A204.1 (cell line): ENCODE measurements around the gene PFN3.
"Not testable (repeated sequence)": the region's sequence is repeated elsewhere in the genome, so short reads cannot be mapped to it uniquely, and the experiment has no call there.

Experiments used
- FAIRE-seq: peaks from 2 replicates; lab custom pipeline; 2012; peaks lifted over from hg19 to GRCh38; lab: Jason Lieb, UNC

The PFN3 gene

DNA sequence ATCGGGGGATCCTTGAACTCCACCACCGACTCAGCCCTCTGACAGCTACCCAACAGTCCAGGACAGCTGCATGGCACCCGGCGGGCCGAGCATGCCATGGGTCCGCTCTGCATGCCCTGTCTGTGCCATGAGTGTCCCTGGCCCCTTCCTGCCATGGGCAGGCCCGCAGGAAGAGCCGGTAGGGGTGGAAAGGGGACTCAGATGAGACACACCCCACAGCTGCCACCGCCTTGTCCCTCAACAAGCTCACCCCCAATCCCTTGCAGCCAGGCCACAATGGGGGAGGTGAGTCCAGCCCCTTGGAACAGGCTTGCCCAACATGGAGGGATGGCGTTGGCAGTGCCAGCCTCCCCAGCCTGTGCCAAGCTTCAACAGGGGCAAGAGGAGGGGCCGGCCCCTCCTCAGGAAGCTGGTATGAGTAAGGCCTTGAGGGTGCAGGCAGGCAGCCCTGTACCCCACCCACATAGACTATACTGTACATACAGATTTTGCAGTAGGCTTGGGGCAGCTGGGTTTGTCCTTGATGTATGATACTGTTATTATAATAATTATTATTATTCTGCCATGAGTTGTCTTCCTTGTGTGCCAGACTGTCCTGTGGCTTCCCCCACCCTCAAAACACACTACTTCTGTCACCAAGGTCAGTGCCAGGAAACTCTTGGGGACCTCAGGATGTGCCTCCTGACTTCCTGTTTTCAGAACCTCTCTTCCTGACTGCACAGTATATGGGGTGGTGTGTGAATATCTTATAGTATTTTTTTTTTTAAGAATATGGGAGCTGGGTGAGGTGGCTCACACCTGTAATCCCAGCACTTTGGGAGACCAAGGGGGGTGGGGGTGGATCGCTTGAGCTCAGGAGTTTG, 28.2 kb downstream of the PFN3 start:
- no peak for FAIRE-seq

DNA sequence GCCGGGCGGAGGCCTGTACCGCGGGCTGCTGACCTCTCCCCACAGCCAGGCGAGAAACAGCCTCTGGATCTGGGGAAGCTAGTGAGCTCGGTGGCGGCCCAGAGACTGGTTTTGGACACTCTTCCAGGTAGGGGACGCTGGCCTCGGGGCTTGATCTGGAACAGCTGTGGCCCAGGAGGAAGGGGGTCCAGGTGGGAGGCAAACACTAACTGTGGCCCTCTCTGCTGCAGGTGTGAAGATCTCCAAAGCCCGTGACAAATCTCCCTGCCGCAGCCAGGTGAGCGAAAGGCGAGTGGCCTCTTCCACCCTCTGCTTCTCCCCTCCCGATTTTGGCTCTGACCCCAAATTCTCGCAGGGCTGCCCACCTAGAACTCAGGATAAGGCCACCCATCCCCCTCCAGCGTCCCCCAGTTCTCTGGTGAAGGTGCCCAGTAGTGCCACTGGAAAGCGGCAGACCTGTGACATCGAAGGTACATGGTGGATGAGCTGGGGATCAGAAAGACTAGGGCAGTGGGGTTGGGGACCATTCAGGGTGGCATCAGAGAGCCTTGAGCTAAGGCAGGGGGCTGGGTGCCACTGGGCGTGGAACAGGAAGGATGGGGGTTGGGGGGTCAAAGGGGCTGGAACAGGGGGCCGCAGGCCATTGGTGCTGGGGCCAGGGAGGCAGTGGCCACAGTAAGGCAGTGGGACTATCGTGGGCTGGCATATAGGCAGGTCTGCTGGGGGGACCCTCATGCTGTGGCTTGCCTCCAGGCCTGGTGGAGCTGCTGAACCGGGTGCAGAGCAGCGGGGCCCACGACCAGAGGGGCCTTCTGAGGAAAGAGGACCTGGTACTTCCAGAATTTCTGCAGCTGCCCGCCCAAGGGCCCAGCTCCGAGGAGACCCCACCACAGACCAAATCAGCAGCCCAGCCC, 29.1 kb downstream of the PFN3 start:
- no peak for FAIRE-seq

DNA sequence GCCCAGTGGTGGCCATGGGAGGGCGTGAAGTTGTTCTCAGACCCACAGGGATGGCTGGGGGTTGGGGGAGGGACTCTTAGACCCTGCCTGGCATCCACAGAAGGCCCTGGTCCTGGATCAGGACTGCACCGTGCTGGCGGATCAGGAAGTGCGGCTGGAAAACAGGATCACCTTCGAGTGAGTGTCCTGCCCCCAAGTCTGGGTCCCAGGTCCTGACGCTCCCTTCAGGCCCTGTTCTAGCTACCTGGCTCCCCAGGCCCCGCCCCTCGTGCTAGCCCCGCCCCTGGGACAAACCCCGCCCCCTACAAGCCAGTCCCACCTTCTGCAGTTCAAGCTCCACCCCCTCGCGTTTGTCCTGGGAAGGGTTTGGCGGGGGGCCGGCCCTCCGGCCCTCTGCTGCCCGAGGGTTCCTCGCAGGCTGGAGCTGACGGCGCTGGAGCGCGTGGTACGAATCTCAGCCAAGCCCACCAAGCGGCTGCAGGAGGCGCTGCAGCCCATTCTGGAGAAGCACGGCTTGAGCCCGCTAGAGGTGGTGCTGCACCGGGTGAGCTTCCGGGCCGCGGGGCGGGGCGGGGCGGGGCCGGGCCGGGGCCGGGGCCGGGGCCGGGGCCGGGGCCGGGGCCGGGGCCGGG, 29.9 kb downstream of the PFN3 start:
- no peak for FAIRE-seq

DNA sequence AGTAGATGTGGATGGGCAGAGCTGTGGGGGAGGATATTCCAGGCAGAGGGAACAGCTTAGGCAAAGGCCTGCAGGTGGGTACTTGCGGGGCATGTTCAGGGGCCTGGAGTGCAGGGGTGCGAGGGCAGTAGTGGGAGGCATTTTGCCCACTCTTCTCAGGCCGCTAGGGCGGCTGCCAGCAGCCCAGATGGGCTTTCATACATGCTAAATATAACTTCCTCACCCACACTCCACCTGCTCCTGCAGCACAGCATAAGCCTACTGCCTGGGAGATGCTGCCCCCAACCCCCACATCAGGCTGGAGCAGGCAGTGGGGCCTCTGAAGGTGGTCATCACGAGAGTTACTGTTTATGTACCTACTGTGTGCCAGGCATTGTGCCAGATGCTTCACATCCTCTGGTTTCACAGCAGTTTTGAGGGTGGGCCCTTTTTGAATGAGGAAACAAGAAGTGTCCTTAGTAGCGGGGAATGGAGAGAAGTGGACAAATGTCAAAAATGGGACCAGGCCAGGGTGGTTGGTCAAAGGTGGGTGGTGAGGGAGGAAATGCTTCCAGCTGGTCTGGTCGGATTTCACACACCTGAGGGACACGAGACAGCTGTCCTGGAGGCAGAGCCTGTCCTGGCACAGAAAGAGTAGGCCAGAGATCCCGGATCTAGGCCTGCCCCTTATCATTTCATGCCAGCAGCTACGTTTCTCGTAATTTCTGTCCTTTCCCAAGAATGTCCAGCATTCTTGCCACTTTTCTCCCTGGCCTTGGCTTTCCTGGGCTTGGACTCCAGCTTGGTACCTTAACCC, 30.6 kb downstream of the PFN3 start:
- no peak for FAIRE-seq

- no peak for FAIRE-seq
These were observed 31.4 kb downstream of the PFN3 start for GRCh38 chr5:177368869-177369644.

GRCh38 chr5:177367981-177368868, 32.2 kb downstream of the PFN3 start:
- FAIRE-seq = no peak

DNA sequence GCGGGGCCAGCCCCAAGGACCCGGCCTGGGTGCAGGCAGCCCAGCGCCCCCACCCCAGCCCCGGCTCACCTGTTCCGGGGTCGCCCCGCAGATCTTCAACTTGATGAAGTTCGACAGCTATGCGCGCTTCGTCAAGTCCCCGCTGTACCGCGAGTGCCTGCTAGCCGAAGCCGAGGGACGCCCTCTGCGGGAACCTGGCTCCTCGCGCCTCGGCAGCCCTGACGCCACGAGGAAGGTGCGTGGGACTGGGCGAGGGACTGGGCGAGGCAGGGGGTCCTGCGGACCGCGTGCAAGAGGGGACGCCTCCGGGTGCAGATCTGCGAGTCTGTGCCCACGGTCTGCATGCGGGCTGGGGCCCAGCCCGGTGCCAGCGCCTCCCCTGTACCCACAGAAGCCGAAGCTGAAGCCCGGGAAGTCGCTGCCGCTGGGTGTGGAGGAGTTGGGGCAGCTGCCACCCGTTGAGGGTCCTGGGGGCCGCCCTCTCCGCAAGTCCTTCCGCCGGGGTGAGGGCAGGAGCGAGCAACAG, 33.1 kb downstream of the PFN3 start:
- FAIRE-seq = no peak

GRCh38 chr5:177366528-177367322, 33.7 kb downstream of the PFN3 start:
- FAIRE-seq = no peak

GRCh38 chr5:177365845-177366527, 34.5 kb downstream of the PFN3 start:
- no peak for FAIRE-seq

DNA sequence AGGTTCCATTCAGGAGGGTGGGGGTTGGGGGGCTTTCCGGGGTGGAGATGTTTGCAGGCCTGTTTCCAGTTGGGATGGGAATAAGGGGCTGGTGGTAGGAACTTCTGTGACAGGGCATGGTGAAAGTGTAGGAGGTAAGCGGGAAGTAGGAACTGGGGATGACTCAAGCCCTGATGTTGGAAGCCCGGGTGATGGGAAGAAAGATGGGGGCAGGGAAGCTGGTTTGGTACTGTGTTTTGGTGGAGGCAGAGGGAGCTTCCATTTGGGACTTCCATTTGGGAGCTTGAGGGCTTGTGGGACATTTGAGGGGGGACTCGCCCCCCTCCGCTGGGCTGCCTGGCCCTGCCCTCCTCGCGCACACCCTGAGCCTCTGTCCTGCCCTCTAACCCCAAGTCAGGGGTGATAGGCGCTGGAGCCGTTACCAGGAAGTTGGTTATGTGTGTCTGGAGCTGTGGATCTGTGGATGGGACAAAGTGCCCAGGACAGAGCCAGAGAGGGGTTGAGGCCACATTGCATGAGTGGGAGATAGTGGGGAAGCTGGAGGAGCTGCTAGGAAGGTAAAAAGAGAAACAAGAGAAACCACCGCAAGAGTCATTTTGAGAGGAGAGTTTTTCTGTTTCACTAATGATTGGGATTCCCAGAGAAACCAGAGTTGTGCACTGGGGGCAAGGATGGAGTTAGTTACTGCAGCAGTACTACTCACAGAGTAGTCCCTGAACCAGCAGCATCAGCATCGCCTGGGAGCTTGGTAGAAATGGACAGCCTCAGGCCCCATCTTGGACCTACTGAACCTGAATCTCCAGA, 36.1 kb downstream of the PFN3 start:
- no peak for FAIRE-seq

GRCh38 chr5:177363565-177363964, 36.9 kb downstream of the PFN3 start:
- FAIRE-seq = no peak

DNA sequence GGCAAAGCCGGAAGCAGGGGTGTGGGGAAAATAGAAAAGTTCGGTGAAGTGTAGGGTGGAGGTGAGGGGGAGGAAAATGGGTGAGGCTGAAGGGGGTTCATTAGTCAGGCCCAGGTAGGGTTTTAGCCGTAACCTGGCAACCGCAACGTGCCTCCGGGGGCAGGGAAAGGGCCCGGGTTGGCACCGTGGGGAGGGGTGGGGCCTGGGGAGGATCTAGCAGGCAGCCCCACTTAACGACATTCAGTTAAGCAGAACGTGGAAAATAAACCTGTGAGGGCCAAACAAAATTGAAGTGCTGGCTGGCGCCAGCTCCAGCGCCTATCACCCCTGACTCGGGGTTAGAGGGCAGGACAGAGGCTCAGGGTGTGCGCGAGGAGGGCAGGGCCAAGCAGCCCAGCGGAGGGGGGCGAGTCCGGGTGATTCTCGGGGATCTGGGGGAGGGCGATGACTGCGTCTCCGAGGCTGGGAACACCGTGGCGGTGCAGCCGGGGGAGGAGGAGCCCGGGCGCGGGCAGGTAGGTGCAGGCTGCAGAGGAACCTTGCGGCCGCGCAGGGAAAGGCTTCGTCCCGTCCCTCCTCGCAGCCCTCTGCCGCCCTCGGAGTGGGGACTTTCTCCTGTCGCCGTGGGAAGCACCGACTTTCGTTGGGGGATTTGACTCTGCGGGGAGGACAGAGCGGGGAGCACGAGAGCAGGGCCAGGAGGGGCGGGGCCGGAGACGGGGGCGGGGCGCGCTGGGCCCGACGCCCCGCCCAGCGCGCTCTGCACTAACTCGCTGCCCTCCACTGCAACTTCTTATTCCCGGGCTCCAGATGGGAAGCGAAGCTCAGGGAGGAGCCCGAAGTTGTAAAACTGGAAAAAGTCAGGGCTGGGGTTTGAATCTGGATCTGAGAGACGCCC, 37.6 kb downstream of the PFN3 start:
- no peak for FAIRE-seq

DNA sequence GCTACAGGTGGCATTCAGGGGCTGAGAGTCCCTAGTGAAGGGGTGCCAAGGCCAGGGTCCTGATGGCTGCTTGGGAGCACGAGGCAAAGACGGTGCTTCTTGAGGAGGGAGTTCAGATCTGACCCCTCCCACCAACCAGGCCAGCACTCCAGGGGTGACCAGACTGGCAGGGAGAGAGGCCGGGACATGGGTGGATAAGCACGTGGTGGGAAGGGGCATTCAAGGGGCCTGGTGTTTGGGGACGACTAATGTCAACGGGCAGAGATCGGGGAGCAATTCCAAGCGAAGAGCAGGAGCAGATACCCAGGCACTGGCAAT, 38.2 kb downstream of the PFN3 start:
- FAIRE-seq = no peak

GRCh38 chr5:177361418-177362291, 38.8 kb downstream of the PFN3 start:
- no peak for FAIRE-seq

DNA sequence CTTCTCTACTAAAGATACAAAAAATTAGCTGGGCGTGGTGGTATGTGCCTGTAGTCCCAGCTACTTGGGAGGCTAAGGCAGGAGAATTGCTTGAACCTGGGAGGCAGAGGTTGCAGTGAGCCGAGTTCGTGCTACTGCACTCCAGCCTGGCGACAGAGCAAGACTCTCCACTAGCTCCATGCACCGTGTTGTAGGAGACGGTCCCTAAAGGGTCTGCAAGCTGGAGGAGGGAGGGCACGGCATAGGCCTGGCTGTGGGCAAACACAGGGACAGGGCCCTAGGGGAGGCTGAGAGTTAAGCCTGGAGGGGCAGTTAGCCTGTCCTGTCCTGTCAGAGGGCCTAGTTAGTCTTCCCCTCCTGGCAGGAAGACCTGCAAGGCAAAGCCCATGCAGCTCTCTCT, 39.7 kb downstream of the PFN3 start:
- FAIRE-seq = not testable (repeated sequence)

GRCh38 chr5:177359860-177360259, 40.6 kb downstream of the PFN3 start:
- no peak for FAIRE-seq
